ENCODE data around the gene MFAP2. TPM values are rescaled to one million over a fixed set of nuclear protein-coding genes. Genes with fewer than 3 reads are reported as not detected.

Gene MFAP2
- total and polyA plus RNA-seq, 2 experiments from 2014 or later: 129 to 255 TPM

DNA sequence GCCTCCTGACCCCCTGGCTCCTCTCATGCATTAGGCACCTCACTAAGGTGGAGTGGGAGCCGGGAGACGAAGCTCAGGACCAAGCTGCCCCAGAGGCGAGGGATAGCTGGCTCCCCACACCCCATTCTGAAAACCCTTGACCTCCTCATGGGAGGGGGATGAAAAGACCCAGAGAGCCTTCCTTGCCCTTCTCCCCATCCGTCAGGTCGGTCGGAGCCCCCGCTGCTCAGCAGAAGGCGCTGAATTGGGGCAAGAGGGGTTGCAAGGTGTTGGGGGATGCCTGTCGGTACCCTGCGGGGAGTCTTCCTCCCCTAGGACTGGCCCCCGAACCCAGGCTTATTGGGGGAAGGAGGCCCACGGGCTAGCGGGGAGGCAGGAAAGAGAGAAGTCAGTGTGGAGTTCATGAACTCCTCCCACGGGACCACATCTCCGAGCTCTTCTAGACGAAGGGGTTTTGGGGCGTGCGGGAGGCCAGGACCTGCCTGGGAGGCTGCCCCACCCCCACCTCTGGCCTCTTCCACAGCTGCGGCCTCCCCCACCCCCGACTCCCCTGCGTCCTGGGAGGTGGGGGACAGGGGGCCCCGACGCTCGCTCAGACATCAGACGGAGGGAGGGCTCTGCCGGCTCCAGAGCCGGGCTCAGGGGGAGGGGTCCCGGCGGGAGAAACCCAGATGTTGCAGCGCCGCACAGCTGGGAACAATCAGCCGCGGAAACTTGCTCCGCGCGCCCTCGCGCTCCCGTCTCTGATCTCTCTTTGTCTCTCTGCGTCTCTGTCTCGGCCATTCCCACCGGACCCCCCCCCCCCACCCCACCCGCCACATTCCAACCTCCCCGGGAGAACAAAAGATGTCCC is 719 bp downstream of the MFAP2 start (continued):
- TF ChIP-seq, protein P1, sequence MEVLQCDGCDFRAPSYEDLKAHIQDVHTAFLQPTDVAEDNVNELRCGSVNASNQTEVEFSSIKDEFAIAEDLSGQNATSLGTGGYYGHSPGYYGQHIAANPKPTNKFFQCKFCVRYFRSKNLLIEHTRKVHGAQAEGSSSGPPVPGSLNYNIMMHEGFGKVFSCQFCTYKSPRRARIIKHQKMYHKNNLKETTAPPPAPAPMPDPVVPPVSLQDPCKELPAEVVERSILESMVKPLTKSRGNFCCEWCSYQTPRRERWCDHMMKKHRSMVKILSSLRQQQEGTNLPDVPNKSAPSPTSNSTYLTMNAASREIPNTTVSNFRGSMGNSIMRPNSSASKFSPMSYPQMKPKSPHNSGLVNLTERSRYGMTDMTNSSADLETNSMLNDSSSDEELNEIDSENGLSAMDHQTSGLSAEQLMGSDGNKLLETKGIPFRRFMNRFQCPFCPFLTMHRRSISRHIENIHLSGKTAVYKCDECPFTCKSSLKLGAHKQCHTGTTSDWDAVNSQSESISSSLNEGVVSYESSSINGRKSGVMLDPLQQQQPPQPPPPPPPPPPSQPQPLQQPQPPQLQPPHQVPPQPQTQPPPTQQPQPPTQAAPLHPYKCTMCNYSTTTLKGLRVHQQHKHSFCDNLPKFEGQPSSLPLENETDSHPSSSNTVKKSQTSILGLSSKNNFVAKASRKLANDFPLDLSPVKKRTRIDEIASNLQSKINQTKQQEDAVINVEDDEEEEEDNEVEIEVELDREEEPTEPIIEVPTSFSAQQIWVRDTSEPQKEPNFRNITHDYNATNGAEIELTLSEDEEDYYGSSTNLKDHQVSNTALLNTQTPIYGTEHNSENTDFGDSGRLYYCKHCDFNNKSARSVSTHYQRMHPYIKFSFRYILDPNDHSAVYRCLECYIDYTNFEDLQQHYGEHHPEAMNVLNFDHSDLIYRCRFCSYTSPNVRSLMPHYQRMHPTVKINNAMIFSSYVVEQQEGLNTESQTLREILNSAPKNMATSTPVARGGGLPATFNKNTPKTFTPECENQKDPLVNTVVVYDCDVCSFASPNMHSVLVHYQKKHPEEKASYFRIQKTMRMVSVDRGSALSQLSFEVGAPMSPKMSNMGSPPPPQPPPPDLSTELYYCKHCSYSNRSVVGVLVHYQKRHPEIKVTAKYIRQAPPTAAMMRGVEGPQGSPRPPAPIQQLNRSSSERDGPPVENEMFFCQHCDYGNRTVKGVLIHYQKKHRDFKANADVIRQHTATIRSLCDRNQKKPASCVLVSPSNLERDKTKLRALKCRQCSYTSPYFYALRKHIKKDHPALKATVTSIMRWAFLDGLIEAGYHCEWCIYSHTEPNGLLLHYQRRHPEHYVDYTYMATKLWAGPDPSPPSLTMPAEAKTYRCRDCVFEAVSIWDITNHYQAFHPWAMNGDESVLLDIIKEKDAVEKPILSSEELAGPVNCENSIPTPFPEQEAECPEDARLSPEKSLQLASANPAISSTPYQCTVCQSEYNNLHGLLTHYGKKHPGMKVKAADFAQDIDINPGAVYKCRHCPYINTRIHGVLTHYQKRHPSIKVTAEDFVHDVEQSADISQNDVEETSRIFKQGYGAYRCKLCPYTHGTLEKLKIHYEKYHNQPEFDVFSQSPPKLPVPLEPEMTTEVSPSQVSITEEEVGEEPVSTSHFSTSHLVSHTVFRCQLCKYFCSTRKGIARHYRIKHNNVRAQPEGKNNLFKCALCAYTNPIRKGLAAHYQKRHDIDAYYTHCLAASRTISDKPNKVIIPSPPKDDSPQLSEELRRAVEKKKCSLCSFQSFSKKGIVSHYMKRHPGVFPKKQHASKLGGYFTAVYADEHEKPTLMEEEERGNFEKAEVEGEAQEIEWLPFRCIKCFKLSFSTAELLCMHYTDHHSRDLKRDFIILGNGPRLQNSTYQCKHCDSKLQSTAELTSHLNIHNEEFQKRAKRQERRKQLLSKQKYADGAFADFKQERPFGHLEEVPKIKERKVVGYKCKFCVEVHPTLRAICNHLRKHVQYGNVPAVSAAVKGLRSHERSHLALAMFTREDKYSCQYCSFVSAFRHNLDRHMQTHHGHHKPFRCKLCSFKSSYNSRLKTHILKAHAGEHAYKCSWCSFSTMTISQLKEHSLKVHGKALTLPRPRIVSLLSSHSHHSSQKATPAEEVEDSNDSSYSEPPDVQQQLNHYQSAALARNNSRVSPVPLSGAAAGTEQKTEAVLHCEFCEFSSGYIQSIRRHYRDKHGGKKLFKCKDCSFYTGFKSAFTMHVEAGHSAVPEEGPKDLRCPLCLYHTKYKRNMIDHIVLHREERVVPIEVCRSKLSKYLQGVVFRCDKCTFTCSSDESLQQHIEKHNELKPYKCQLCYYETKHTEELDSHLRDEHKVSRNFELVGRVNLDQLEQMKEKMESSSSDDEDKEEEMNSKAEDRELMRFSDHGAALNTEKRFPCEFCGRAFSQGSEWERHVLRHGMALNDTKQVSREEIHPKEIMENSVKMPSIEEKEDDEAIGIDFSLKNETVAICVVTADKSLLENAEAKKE (CRISPR knock-in tag; IDR thresholded peaks at IDR 0.05): no peak
- no peak for TF ChIP-seq CREB1 (CRISPR knock-in tag; IDR thresholded peaks at IDR 0.05; ENCODE audit: low read depth)

- Histone ChIP-seq H3K4me1 (ENCODE audit: insufficient read depth) (peaks cover 7% of the 10 kb centered on the region), H4K20me1 (replicated peaks; ENCODE audit: insufficient read depth) (no peaks in the 10 kb centered on the region; the same call in 1 of the 2 replicates), H3K27me3 (ENCODE audit: insufficient read depth) (no peaks in the 10 kb centered on the region), H3K27ac (ENCODE audit: low read depth) (no peak overlapping the region), H3F3A (replicated peaks; ENCODE audit: low read depth) (peaks cover 15% of the 10 kb centered on the region; the same call in 1 of the 2 replicates), H3K9me2 (ENCODE audit: insufficient read depth) (no peaks in the 10 kb centered on the region), H3K36me3 (ENCODE audit: insufficient read depth) (no peaks in the 10 kb centered on the region), H3K4me3 (peak overlapping the region; percentile 88), H2AFZ (no peak overlapping the region), H3K79me2 (replicated peaks; ENCODE audit: insufficient read depth) (peaks cover 27% of the 10 kb centered on the region), H3K4me2 (peak overlapping the region; percentile 99)
- Mint-ChIP-seq H3K9me3 (no peaks in the 10 kb centered on the region; the same call in 2 of the 3 replicates), H3K36me3 (ENCODE audit: low read depth) (peaks cover 24% of the 10 kb centered on the region), H3K27me3 (ENCODE audit: insufficient read depth, low read depth, poor library complexity) (peaks cover 27% of the 10 kb centered on the region), H3K27ac (0 out of 2 replicates have a peak overlapping the region, but pooled peaks have one; percentile 23), H3K4me1 (peaks cover 46% of the 10 kb centered on the region), H3K4me3 (peak overlapping the region; percentile 86)
- no peak for DNase-seq (ENCODE audit: low spot score)
- peak; percentile 2; the same call in 1 of the 3 replicates for ATAC-seq
- TF ChIP-seq ZNF114 (CRISPR knock-in tag; IDR thresholded peaks at IDR 0.05) (no peak), NANOG (IDR thresholded peaks at IDR 0.05; ENCODE audit: borderline replicate concordance) (no peak), POLR2AphosphoS5 (IDR thresholded peaks at IDR 0.05; ENCODE audit: low read depth) (no peak; the same call in 1 of the 2 replicates), JUNB (IDR thresholded peaks at IDR 0.05; ENCODE audit: unreplicated experiment) (no peak), STAT1 (IDR thresholded peaks at IDR 0.05; ENCODE audit: unreplicated experiment) (no peak)
Observed at GRCh38 chr1:16978567-16979474, 1.6 kb downstream of the MFAP2 start.
